ENCODE results near the gene GDAP2.
"Not testable (repeated sequence)": the region's sequence is repeated elsewhere in the genome, so short reads cannot be mapped to it uniquely, and the experiment has no call there.

Gene GDAP2

GRCh38 chr1:117857418-117857817, 72.0 kb downstream of the GDAP2 start:
- TF ChIP-seq CTCF (IDR thresholded peaks at IDR 0.05; ENCODE audit: borderline replicate concordance, control extremely low read depth, extremely low read depth, insufficient read depth, missing control alignments): no peak
- DNase-seq (ENCODE audit: low spot score): no peak
- in situ Hi-C loops (cut with MboI; ENCODE audit: low sequenced_read_pairs, unreplicated experiment): no loop called here

GRCh38 chr1:117852853-117853553, 76.4 kb downstream of the GDAP2 start:
- in situ Hi-C loops (cut with MboI; ENCODE audit: low sequenced_read_pairs, unreplicated experiment): no loop called here
- no peak for TF ChIP-seq CTCF (IDR thresholded peaks at IDR 0.05; ENCODE audit: borderline replicate concordance, control extremely low read depth, extremely low read depth, insufficient read depth, missing control alignments)
- DNase-seq (ENCODE audit: low spot score): no peak

GRCh38 chr1:117851687-117852086, 77.7 kb downstream of the GDAP2 start:
- DNase-seq (ENCODE audit: low spot score): no peak
- TF ChIP-seq CTCF (IDR thresholded peaks at IDR 0.05; ENCODE audit: borderline replicate concordance, control extremely low read depth, extremely low read depth, insufficient read depth, missing control alignments): no peak
- in situ Hi-C loops (cut with MboI; ENCODE audit: low sequenced_read_pairs, unreplicated experiment): no loop called here

- TF ChIP-seq CTCF (IDR thresholded peaks at IDR 0.05; ENCODE audit: borderline replicate concordance, control extremely low read depth, extremely low read depth, insufficient read depth, missing control alignments): no peak
- no peak for DNase-seq (ENCODE audit: low spot score)
- in situ Hi-C loops (cut with MboI; ENCODE audit: low sequenced_read_pairs, unreplicated experiment): no loop called here
Observed at GRCh38 chr1:117846674-117847425, 82.6 kb downstream of the GDAP2 start.

GRCh38 chr1:117844478-117844877, 84.9 kb downstream of the GDAP2 start:
- DNase-seq (ENCODE audit: low spot score); in situ Hi-C loops (cut with MboI; ENCODE audit: low sequenced_read_pairs, unreplicated experiment): not testable (repeated sequence)

GRCh38 chr1:117843791-117844190, 85.6 kb downstream of the GDAP2 start:
- TF ChIP-seq CTCF (IDR thresholded peaks at IDR 0.05; ENCODE audit: borderline replicate concordance, control extremely low read depth, extremely low read depth, insufficient read depth, missing control alignments): no peak
- no peak for DNase-seq (ENCODE audit: low spot score)
- in situ Hi-C loops (cut with MboI; ENCODE audit: low sequenced_read_pairs, unreplicated experiment): no loop called here
